Stimulated activated CD4-positive, alpha-beta T cell treated with anti-CD3 and anti-CD28 coated beads, TNF-alpha, amount 100 ng/mL, for 1 hour (primary cell): Measurements from ENCODE around the gene COL19A1.

Experiments used
- DNase-seq, 3 donors: peaks; one replicate each; pipeline ENCODE4 v3.0.0-alpha.2; 2020; ENCODE audit warnings: low read depth in 3 of 3, low spot score in 1 of 3

Gene COL19A1

GRCh38 chr6:70119218-70119835 is 253.0 kb downstream of the COL19A1 start:
- no peak for DNase-seq

- no peak for DNase-seq
Observed at GRCh38 chr6:70124443-70124842, 258.1 kb downstream of the COL19A1 start.

- DNase-seq = no peak
Observed at GRCh38 chr6:70124882-70125545, 258.7 kb downstream of the COL19A1 start.

- no peak for DNase-seq
Observed at GRCh38 chr6:70125602-70126001, 259.2 kb downstream of the COL19A1 start.

GRCh38 chr6:70129341-70129740 is 263.0 kb downstream of the COL19A1 start:
- no peak for DNase-seq

- no peak for DNase-seq
Observed at GRCh38 chr6:70130865-70131264, 264.5 kb downstream of the COL19A1 start.

- DNase-seq = no peak
Observed at GRCh38 chr6:70131528-70131927, 265.2 kb downstream of the COL19A1 start.

GRCh38 chr6:70133246-70133645 is 266.9 kb downstream of the COL19A1 start:
- DNase-seq = no peak

- DNase-seq = no peak
Observed at GRCh38 chr6:70134542-70134941, 268.2 kb downstream of the COL19A1 start.

GRCh38 chr6:70135219-70136160 is 269.1 kb downstream of the COL19A1 start:
- no peak for DNase-seq

GRCh38 chr6:70136996-70137395 is 270.6 kb downstream of the COL19A1 start:
- DNase-seq = no peak

GRCh38 chr6:70140496-70140895 is 274.1 kb downstream of the COL19A1 start:
- DNase-seq = no peak

GRCh38 chr6:70142034-70142433 is 275.7 kb downstream of the COL19A1 start:
- DNase-seq = no peak

- no peak for DNase-seq
Observed at GRCh38 chr6:70145178-70145577, 278.8 kb downstream of the COL19A1 start.

GRCh38 chr6:70149209-70149788 is 282.9 kb downstream of the COL19A1 start:
- no peak for DNase-seq

GRCh38 chr6:70150521-70150920 is 284.2 kb downstream of the COL19A1 start:
- no peak for DNase-seq

- no peak for DNase-seq
Observed at GRCh38 chr6:70151616-70152015, 285.3 kb downstream of the COL19A1 start.

GRCh38 chr6:70152786-70153185 is 286.4 kb downstream of the COL19A1 start:
- DNase-seq = no peak

GRCh38 chr6:70157086-70157485 is 290.7 kb downstream of the COL19A1 start:
- no peak for DNase-seq

GRCh38 chr6:70160276-70160675 is 293.9 kb downstream of the COL19A1 start:
- no peak for DNase-seq

- no peak for DNase-seq
Observed at GRCh38 chr6:70162972-70163371, 296.6 kb downstream of the COL19A1 start.

GRCh38 chr6:70163795-70164194 is 297.4 kb downstream of the COL19A1 start:
- DNase-seq = no peak
